Hypothalamus (tissue), 51 donors: Measurements from ENCODE around the gene CARS2.
"Not testable (repeated sequence)": the region's sequence is repeated elsewhere in the genome, so short reads cannot be mapped to it uniquely, and the experiment has no call there.

Experiments used
- DNase-seq, 51 donors: peaks; one replicate each; lab custom pipeline; 2025; lab: John Stamatoyannopoulos, UW

Gene CARS2, protein sequence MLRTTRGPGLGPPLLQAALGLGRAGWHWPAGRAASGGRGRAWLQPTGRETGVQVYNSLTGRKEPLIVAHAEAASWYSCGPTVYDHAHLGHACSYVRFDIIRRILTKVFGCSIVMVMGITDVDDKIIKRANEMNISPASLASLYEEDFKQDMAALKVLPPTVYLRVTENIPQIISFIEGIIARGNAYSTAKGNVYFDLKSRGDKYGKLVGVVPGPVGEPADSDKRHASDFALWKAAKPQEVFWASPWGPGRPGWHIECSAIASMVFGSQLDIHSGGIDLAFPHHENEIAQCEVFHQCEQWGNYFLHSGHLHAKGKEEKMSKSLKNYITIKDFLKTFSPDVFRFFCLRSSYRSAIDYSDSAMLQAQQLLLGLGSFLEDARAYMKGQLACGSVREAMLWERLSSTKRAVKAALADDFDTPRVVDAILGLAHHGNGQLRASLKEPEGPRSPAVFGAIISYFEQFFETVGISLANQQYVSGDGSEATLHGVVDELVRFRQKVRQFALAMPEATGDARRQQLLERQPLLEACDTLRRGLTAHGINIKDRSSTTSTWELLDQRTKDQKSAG

DNA sequence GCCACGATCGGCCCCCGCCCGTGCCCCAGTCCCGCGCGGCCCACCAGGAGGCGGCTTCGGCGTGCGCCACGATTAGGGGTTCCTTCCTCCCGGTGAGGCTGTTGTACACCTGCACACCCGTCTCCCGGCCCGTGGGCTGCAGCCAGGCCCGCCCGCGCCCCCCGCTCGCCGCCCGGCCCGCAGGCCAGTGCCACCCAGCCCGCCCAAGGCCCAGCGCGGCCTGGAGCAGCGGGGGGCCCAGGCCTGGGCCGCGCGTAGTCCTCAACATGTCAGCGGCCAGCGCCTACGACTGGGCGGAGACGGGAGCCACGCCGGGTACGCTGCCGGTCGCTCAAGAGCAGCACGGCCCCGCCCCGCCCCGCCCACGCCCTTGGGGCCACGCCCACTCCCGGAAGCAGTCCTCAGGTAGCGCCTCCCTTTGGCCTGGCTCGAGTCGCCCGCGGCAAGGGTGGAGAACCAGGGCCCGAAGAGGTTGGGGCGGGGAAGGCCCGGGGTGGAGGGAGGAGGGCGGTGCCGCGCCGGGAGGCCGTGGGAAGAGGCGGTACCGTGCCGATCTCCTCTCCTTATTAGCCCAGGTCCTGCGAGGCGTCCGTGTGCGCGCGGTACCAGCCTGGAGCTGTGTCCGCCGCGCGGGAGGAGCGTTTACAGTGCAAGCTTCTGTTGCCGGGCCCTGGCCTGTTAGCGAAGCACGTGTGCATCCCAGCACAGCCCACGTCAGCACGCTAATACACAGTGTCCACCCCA is at the start of gene CARS2:
Gene CARS2, minus strand, starts transcription at position 291 of the 744 bp plus-strand sequence. Its CDS starts 23 bp downstream, at position 268.
- DNase-seq = peak; percentile 25 to 95 (median 86)

DNA sequence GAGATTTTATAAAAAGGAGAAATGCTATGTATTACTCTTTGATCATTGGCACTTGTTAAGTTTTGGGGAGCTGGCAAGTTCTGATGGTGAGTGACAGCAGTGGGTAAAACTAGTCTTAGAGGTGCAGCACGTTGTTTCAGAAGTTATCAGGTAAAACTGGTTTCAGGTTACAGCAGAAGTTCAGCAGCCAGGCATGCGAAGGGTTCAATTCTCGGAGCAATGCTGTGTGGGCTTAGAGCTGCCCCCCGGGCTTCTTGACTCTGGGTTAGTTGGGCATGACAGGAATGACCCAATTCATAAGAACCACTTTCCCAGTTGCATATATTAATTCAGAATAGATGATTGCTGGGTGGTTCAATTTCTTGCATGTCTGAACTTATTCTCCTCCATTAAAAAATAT is 42.4 kb upstream of the CARS2 start:
- DNase-seq = no peak

DNA sequence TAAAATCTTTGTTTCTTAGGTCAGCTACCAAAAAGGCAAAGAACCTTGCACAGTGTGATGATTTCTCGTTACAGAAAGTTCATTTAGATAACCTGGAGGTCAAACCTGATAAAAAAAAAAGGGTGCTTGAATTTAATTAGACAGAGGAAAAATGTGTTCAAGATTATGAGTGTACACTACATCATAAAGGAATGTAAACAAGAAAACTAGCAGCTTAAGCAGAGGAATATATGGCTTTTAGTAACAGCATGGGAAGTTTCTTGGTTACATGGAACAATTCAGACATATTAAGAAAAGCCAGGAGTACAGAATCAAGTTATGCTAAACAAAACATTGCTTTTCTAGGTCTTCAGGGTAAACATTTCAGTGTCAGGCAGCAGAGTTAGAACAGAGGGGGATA is 40.5 kb upstream of the CARS2 start:
- DNase-seq = no peak

DNA sequence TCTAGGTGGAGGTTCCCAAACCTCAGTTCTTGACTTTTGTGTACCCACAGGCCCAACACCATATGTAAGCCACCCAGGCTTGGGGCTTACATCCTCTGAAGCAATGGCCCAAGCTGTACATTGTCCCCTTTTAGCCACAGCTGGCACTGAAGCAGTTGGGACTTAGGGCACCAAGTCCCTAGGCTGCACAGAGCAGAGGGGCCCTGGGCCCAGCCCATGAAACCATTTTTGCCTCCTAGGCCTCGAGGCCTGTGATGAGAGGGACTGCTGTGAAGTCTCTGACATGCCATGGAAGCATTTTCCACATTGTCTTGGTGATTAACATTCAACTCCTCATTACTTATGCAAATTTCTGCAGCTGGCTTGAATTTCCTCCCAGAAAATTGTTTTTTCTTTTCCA is 37.8 kb upstream of the CARS2 start:
- DNase-seq = no peak

DNA sequence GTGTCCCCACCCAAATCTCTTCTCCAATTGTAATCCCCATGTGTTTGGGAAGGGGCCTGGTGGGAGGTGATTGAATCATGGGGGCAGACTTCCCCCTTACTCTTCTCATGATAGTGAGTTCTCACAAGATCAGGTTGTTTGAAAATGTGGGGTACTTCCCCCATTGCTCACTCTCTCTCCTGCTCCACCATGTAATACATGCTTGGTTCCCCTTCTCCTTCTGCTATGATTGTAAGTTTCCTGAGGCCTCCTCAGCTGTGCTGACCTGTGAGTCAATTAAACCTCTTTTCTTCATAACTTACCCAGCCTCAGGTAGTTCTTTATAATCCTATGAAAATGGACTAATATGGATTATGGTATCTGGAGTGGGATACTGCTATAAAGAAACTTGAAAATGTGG is 31.6 kb upstream of the CARS2 start:
- DNase-seq = no peak

DNA sequence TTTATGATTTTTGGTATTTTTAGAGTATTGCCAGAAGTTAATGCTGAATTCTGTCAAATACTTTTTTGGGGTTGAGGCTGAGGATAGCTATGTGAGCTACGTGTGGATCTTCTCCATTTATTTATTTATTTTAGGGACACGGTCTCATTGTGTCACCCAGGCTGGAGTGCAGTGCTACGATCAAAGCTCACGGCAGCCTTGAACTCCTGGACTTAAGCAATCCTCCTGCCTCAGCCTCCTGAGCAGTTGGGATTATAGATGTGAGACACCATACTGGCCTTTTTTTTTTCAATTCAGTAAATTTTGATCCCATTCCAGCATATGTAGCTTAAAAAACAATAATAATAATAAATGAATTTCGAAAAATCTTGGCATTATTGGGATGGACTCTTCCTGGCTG is 28.6 kb upstream of the CARS2 start:
- no peak for DNase-seq

DNA sequence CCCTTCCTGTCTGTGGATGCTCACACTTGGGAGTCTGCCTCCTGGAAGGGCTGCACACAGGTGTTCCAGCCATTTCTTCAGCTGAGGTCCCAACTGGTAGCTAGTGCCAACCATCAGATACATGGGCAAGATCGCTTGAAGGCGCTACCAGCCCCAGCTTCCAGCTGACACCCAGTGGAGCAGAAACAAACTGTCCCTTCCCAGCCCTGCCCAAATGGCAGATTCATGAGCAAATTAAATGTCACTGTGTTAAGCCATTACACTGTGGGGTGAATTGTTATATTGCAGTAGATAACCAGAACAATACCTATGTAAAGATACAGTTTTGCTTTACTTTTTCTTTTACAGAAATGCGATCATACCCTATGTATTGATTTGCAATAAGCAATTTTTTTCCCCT is 25.2 kb upstream of the CARS2 start:
- no peak for DNase-seq

DNA sequence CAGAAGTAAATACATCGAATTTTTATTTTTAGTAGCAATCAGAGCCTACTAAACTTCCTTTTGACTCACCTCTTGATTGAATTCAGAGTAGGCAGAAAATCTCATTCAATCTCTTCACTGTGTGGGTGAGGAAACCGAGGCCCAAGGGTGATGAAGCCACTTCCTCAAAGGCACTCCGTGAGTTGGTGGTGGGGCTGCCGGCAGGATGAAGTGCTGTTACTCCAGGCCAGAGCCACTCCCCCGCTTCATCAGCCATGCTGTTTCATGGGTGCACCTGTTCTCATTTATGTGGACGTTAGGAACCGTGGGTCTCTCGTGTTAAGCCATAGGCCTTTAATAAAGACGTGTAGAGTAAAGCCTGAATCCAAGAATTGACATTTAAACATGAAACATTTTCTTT is 20.8 kb upstream of the CARS2 start:
- no peak for DNase-seq

DNA sequence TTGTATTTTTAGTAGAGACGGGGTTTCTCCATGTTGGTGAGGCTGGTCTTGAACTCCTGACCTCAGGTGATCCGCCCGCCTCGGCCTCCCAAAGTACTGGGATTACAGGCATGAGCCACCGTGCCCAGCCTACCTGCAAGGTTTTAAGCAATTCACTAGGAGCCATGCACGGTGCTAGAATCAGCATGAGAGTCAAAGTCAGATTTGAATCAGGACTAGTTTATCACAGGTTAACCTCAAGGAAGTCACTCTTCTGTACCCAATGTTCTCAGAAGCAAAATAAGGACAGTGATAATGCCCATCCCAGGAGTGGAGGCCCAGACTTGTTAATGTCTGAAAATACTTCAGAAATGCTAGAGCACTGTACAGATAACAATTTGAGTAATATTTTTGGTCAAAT is 20.2 kb upstream of the CARS2 start:
- DNase-seq = not testable (repeated sequence)

DNA sequence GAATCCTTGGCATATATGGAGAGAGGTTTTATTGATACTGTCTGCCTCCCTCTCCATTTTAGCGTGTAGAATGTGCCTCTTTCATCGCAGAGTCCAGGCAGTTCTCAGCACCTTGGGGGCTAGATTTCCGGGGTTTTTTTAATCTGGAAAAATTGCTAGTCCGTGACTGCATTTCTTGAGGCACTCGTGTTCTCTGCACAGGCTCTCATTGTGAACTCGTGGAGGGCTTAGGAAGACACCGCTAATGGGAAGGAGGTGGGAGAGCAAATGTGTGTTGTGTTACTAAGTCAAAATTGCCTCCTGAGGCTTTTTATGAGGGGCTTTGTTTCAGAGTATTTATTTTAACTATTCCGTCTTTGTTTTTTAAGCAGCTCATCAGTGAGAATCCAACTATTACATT is 17.7 kb upstream of the CARS2 start:
- DNase-seq = no peak

DNA sequence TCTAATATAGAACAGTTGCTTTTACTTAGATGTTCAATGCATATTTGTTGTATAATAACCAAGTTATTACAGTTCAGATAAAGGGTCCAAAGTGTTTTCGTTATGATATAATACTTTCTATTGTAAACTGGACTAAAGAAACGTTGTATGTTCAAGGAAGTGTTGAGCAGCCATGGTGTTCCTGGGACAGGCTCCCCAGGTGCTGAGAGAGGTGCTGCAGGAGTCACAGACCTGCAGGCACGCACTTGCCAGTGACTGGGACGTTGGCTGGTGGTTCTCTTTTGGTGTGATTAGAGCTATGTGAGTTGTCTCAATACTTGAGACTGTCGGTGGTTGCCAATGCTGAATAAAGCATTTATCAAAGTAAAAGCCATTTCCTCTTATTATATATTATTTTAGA is 17.1 kb upstream of the CARS2 start:
- DNase-seq = no peak

DNA sequence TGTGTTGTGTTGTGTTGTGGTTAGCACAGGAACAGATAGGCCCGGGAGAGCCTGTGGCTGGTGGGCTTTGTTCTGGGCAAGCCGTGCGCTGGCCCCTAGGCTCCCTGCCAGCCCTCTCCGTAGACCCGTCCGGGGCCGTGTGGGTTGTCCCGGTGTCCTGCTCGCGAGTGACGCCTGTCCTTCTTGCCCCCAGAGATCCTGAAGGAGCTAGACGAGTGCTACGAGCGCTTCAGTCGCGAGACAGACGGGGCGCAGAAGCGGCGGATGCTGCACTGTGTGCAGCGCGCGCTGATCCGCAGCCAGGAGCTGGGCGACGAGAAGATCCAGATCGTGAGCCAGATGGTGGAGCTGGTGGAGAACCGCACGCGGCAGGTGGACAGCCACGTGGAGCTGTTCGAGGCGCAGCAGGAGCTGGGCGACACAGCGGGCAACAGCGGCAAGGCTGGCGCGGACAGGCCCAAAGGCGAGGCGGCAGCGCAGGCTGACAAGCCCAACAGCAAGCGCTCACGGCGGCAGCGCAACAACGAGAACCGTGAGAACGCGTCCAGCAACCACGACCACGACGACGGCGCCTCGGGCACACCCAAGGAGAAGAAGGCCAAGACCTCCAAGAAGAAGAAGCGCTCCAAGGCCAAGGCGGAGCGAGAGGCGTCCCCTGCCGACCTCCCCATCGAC is 13.3 kb upstream of the CARS2 start:
- DNase-seq = no peak

DNA sequence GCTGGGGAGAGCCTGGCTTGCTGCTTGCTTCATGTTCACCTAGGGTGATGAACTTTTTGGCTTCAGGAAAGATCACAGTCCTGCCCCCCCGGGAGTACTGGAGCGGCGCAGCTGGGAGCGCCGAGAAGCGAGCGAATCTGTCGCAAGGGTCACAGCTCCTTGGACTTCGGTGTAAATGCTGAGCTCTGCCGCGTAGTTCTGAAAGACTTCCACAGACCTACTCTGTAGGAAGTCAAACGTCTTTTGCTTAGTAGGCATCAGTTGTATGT is 10.3 kb upstream of the CARS2 start:
- DNase-seq = peak in 10 of 51 donors; percentile 16 to 54 (median 38)

DNA sequence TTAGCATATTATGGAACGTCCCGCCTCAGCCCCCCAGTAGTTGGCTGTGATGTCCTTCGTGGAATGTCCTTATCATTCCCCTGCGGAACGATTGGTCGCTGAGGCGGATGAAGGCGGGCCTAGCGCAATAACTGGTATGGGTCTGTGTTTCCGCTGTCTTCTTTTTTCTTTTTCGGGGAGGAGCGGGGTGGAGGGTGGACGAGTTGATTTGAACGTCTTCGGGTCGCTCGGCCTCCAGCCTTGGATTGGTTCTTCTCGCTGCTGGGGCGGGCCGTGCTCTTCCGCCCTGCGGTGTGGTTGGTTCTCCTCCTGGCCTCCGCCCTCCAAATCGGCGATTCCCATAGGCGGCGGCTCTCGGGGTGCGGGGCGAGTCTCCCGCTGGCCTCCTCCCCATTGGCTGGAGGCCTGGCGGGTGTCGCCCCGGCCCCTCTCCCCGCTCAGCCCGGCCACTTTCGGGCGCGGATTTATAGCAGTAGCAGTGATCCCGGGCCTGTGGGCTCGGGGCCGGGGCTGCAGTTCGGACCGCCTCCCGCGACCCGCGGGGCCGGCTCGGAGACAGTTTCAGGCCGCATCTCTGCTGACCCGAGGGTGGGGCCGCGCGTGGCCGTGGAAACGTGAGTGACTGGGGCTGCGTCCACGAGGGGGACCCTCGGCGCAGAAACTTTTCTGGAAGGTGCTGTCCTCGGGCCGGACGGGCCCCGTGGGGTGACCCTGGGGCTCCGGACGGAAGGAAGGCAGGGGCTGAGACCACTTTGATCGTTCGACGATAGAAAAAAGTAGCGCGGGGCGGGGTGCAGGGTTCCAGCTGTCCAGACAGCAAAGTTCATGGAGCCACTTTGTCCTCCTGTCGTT is 9.7 kb upstream of the CARS2 start:
- DNase-seq = peak; percentile 78 to 100 (median 98)

DNA sequence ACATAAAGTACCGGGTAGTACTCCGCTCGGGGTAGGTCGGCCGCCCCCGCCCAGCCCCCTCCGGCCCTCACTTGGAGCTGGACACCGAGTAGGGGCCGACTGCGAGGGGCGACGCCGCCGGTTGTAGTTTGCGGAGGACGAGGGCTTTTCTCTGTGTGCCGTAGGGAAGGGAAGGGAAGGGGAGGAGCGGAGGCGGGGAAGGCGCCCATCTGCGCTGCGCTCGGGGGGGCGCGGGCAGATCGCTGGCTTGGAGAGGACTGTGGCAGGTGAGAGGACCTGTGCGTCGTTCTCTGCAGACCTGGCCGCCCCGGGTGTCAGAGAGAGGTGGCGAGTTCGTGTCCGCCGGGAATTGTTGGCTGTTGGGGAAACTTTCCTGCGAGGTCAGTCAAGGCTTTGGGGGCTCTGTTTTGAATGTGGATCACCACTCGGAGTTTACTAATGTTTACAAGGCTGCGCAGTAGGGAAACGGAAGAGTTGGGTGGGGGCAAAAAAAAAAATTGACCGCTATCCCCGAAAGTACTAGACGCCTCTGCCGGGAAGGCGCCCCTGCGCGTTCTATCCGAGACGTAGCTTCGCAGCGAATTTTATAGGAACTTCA is 9.0 kb upstream of the CARS2 start:
- peak in 45 of 51 donors; percentile 12 to 91 (median 63) for DNase-seq

DNA sequence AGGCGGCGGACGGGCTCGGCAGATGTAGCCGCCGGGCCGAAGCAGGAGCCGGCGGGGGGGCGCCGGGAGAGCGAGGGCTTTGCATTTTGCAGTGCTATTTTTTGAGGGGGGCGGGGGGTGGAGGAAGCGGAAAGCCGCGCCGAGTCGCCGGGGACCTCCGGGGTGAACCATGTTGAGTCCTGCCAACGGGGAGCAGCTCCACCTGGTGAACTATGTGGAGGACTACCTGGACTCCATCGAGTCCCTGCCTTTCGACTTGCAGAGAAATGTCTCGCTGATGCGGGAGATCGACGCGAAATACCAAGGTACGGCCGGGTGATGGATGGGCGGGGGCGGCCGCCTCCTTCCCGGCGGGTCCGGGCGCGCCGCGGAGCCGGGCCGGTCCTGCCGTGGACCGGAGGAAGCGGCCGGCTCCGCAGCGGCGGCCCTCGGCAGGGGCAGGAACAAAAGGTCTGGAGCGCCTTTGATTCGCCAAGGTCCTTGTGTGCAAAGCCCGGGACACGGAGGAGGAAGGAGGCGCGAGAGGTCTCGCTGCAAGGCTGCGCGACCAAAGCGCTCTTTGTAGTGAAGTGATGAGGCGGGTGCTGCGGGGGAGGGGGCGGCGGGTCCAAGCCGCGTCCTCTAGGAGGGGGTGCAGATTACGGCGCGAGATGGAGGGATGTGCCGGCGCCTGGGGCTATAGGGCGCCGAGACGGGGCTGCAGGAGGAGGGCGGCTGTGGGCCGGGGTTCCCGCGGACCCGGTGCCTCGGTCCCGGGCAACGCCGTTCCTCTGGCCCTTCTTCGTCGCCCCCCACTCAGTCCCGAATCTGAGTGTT is 8.3 kb upstream of the CARS2 start:
- peak in 42 of 51 donors; percentile 17 to 83 (median 50) for DNase-seq

DNA sequence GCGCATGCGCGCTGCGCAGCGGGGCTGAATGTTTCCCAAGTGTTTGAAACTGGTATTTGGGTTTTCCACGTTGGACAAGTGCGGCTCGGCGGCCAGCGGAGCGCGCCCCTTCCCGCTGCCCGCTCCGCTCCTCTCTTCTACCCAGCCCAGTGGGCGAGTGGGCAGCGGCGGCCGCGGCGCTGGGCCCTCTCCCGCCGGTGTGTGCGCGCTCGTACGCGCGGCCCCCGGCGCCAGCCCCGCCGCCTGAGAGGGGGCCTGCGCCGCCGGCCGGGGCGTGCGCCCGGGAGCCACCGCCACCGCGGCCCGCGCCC is 7.7 kb upstream of the CARS2 start, which contains the start of gene ING1:
Gene ING1, plus strand, starts transcription at position 59 of the 311 bp plus-strand sequence. CDS start 450 bp downstream, outside the sequence.
- DNase-seq = no peak

DNA sequence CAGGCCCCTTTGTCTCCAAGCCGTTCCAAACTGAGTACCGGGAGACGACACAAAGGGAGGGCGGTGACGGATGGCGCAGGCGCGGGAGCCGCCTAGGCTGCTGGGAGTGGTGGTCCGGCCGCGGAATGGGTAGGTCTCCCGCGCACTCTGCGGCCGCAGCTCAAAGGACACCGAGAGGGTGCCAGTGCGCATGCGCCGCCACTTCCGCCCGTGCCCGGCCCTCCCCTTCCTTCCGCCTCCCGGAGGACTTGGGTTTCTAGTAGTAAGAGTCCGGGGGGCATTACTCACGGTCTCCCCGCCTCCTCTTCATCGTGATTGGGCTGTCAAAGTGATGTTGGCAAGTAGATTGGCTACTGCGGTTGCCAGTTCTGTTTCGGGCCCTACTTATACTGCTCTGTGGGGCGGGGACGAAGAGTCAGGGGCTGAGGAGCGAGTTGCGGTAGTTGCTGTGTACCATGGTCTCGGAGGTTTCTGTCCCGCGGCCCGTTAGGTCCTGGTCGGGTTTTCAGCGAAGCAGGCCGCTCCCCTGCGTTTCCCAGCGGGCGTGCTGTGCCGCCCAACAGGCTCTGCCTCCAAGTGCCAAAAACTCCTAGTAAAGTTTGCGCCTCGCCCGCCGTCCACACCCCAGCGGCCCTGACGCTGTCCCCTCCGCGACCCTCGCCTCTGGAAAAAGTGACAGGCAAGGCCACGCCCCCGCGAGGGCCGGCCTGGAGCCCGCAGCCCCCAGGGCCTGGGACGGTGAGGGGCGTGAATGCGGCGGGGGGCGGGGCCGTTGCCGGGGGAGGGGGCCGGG is 7.1 kb upstream of the CARS2 start:
- peak; percentile 94 to 100 (median 98) for DNase-seq
